ENCODE results near the gene ALDH7A1.
"Not testable (repeated sequence)": the region's sequence is repeated elsewhere in the genome, so short reads cannot be mapped to it uniquely, and the experiment has no call there.

ALDH7A1 gene

DNA sequence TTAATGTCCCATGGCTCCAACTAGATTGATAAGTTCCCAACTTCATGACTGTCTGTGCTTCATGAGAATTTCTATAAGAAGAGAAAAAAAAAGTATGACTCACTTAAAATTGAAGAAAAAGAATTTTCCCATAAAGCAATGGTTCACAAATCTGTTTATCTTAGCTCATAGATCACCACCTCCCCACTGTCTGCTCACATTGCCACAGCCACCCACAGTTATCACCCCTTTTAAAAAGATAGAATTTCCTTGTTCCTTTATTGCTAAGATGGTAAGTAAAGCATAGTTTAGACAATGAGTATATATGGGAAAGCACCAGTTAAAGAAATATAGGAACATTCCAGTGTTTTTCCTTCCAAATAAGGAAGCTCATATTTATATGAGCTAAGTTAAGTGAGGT lies 67.1 kb downstream of the ALDH7A1 start:
- no peak for DNase-seq

DNA sequence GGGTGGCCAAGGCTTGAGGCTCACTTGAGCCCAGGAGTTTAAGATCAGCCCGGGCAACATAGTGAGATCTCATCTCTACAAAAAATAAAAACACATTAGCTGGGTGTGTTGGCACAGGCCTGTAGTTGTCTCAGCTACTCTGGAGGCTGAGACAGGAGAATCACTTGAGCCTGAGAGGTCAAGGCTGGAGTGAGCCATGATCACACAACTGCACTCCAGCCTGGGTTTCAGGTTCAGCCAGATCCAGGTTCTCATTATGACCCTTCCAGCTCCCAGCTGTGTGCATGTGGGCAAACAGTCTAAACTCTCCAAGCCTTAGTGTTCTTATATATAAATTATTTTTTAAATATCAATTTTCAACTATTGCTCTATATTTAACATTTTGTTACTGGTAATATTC lies 67.9 kb downstream of the ALDH7A1 start:
- no peak for DNase-seq

DNA sequence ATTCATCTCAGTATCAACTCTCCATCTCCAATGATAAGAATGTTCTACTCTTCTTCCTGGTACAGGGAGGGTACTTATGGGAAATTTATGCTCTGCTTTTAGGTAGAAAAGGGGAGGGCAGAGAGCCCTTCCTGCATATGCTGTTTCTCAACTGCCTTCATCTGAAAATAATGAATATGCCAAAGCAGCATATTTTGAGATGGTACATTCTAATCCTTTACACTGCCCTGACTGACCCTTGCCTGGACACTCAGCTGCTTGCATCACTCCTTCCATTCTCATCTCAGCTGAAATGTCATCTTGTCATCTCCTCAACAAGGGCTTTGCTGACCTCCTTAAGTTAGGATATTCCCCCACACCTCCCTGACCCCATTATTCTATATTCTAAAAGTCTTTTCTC lies 68.5 kb downstream of the ALDH7A1 start:
- no peak for DNase-seq

- DNase-seq: no peak
Measured at GRCh38 chr5:126525630-126526245, 69.3 kb downstream of the ALDH7A1 start.

GRCh38 chr5:126523818-126524510 lies 71.1 kb downstream of the ALDH7A1 start:
- DNase-seq: no peak

GRCh38 chr5:126521130-126521529 lies 73.9 kb downstream of the ALDH7A1 start:
- no peak for DNase-seq

GRCh38 chr5:126520593-126520953 lies 74.4 kb downstream of the ALDH7A1 start:
- DNase-seq: no peak

DNA sequence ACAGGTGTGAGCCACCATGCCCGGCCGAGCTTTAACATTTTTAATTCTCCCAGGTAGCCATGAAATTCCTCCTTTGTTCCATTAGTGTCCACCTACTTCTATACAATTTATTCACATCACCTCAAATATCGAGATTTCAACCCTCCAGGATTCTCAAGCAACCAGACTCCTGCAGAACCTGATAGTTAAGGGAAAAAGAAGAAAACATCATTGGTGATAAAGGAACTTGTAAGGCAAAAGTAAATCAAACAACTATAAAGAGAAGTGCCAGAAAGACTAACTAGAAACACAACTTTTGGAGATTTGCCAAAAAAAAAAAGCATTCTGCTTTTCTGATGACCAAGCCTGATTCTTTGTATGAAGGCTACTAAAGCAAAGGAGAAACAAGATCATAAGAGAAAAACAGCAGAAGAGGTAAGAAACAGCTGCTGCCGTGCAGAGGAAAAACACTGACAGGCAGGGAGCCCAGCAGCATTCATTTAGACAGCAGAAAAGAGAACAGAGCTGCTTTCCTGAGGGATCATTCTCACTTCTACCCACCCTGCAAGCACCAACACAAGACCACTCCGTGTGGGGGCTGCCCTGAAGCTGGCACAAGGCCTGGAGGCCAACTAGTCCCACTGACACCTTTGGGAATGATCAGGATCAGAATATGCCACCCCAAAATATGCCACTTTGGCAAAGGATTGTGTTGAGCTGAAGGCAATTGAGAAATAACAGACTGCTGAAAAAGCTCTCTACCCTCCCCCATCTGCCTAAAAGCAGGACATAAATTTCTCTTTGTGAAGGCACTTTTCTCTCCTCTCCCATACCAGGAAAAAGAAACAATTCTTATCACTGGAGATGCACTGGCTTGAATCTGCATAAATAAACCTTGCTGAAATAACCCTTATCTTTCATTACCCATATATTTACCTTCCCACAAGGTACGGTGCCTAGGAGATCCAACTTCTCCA lies 75.1 kb downstream of the ALDH7A1 start:
- DNase-seq: no peak

- not testable (repeated sequence) for DNase-seq
Measured at GRCh38 chr5:126519223-126519622, 75.8 kb downstream of the ALDH7A1 start.

GRCh38 chr5:126516852-126517251 lies 78.2 kb downstream of the ALDH7A1 start:
- no peak for DNase-seq

DNA sequence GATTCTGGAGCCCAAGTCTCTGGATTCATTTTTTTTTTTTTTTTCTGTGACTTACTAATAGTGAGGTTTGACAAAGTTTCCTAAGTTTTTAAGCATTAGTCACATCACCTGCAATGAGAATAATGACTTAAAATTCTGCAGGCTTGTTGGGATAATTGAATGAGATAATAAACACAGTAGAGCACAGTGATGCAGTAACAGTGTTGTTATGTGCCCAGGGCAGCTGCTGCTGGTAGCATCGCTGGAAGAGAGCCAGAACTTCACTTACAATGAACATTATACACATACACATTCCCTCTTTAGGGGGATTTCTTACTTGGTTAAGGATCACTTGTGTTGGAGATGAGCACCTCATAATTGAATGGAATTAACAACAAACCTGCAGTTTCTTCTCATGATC lies 78.9 kb downstream of the ALDH7A1 start:
- DNase-seq: no peak

GRCh38 chr5:126515337-126515736 lies 79.7 kb downstream of the ALDH7A1 start:
- DNase-seq: no peak

DNA sequence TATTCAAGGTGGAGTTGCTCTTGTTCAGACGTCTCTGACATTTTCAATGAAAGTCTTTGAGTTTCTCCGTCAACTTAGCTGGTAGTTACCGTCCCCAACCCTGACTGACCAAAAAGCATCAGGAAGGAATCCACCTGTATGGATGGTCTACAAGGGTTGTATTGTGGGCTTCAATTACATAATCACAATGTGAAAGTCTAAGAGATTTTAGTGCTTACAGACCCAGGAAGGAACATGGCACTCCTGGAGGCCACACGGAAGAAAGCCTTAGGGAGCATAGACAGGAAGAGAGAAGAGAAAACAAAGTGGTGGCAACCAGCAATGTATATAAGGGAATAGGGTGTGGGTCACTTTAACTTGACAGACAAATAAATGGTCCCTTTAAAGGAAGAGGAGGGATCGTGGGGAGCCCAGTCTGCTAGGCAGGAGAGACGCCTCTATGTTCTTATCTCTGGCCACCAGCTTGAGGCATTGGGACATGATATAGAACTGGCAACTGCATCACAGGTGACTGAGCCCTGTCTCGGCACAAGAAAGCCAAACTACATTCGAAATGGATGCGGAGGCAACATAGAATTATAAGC lies 80.4 kb downstream of the ALDH7A1 start:
- no peak for DNase-seq

GRCh38 chr5:126514131-126514557 lies 80.9 kb downstream of the ALDH7A1 start:
- DNase-seq: no peak

- no peak for DNase-seq
Measured at GRCh38 chr5:126513703-126514102, 81.3 kb downstream of the ALDH7A1 start.

- DNase-seq: no peak
Measured at GRCh38 chr5:126513302-126513701, 81.7 kb downstream of the ALDH7A1 start.

DNA sequence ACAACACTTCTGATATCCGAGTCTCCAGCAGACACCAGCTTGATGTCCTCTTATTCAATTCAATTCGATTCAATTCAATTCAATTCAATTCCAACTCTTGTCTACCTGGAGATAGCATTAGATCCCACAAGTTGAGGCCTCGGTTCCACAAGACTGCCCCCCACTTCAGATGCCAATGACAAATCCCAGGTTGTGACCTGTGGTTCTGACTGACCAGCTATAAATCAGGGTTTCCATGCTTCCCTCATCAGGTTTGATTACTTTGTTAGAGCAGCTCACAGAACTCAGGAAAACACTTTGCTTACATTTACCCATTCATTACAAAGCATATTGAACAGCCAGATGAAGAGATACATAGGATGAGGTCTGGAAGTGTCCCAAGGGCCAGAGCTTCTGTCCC lies 82.6 kb downstream of the ALDH7A1 start:
- DNase-seq: no peak

GRCh38 chr5:126511961-126512360 lies 83.1 kb downstream of the ALDH7A1 start:
- DNase-seq: no peak

GRCh38 chr5:126509339-126509738 lies 85.7 kb downstream of the ALDH7A1 start:
- DNase-seq: no peak

DNA sequence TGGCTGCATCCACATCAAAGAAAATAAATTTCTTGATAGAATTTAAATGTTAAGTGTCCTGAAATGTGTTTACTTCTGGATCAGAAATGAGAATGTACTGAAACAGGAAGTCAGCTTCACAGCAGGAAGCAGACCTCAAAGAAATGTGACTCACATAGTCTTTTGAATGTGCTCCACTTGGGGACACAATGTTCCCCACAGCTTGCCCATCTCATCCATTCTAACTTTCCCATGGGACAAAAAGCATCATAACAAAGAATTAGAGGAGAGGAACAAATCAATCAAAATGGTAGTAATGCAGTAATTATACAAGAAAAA lies 86.1 kb downstream of the ALDH7A1 start:
- peak; percentile 39 for DNase-seq

DNA sequence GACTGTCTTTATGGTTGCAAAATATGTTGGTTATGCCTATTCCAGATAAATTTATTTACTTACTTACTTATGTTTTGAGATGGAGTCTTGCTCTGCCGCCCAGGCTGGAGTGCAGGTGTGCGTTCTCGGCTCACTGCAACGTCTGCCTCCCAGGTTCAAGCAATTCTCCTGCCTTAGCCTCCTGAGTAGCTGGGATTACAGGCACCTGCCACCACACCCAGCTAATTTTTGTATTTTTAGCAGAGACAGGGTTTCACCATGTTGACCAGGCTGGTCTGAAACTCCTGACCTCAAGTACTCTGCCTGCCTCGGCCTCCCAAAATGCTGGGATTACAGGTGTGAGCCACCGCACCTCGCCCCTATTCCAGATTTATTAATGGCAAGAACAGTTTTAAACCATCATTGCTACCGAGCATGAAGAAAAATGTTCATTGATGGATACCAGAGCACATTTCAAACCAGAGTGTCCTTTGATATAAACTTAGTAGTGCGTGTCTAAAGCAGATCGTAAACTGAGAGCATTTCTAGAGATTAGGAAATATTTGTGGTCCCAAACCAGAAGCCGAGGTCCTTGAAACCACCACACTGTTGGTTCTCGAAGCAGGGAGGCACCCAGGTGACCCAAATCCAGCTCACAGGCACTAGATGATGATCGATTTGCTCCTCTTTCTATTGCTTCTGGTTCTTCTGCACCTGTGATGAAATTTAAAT lies 86.6 kb downstream of the ALDH7A1 start:
- DNase-seq: no peak

DNA sequence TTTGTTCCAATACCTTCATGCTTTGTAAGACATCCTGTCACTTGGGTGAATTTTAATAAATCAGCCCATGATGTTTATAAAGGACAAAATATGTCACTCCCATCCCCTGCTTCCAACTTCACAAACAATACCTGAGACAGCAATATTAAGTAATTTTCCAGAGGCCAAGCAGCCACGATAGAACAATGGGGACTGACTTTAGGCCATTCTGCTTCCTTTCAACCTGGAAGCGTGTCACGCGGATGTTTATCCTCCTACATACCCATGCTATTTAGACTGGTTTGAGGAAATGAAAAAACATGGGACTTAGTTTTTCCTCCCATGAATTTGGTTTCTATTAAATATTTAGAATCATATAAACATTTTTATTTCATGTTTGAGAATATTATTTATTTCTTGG lies 88.9 kb downstream of the ALDH7A1 start:
- DNase-seq: no peak

DNA sequence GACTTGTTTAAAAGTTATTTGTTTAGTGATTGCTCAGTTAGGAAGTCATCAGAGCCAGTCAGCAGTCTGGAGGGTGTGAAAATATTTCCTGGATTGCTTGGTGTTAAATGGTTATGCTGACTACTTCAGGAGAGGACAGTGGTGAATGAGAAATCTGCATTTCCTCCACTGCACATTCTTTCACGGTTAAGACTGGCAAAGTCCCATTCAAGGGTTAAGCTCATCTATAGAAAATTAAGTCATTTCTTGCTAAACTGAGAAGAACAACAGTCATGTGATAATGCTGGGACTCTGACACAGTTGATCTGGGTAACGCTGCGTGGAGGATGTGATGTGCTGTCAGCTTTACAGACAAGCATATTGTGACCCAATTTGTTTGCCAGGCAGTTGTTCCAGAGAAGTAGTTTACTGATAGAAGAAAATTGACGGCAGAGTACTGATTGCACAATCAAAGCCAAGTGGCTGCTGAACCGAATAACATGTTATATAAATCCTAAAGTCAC lies 91.4 kb downstream of the ALDH7A1 start:
- peak; percentile 13 for DNase-seq
